Ishikawa (cell line): Measurements from ENCODE around the gene SEPTIN1.

Experiments used
- CEBPB ChIP-seq: IDR thresholded peaks from 2 replicates; pipeline ENCODE4 v1.6.1; 2012
- CREB1 ChIP-seq: IDR thresholded peaks from 2 replicates; pipeline ENCODE4 v1.6.1; 2012; ENCODE audit warnings: low read depth
- EGR1 ChIP-seq: IDR thresholded peaks from 2 replicates; pipeline ENCODE4 v1.6.1; 2012
- EP300 ChIP-seq: IDR thresholded peaks from 2 replicates; pipeline ENCODE4 v1.6.1; 2012; ENCODE audit warnings: borderline replicate concordance
- FOXM1 ChIP-seq: IDR thresholded peaks from 2 replicates; pipeline ENCODE4 v1.6.1; 2012; ENCODE audit warnings: low read depth, borderline replicate concordance
- MAX ChIP-seq: IDR thresholded peaks from 2 replicates; pipeline ENCODE4 v1.6.1; 2012
- NFIC ChIP-seq: IDR thresholded peaks from 2 replicates; pipeline ENCODE4 v1.6.1; 2012
- RAD21 ChIP-seq: IDR thresholded peaks from 2 replicates; pipeline ENCODE4 v1.6.1; 2012; ENCODE audit warnings: low read depth
- TAF1 ChIP-seq: IDR thresholded peaks from 2 replicates; pipeline ENCODE4 v1.6.1; 2012; ENCODE audit warnings: low read depth, mild to moderate bottlenecking
- TCF12 ChIP-seq: IDR thresholded peaks from 2 replicates; pipeline ENCODE4 v1.6.1; 2012; ENCODE audit warnings: low read depth
- TEAD4 ChIP-seq: IDR thresholded peaks from 2 replicates; pipeline ENCODE4 v1.6.1; 2012
- USF1 ChIP-seq: IDR thresholded peaks from 2 replicates; pipeline ENCODE4 v1.6.1; 2012
- YY1 ChIP-seq: IDR thresholded peaks from 2 replicates; pipeline ENCODE4 v1.6.1; 2012; ENCODE audit warnings: low read depth
- ZBTB7A ChIP-seq: IDR thresholded peaks from 2 replicates; pipeline ENCODE4 v1.6.1; 2012; ENCODE audit warnings: low read depth
- TF ChIP-seq, protein P1 (sequence below): IDR thresholded peaks from 2 replicates; pipeline ENCODE4 v1.6.1; 2012; ENCODE audit warnings: low read depth, mild to moderate bottlenecking

SEPTIN1 gene

DNA sequence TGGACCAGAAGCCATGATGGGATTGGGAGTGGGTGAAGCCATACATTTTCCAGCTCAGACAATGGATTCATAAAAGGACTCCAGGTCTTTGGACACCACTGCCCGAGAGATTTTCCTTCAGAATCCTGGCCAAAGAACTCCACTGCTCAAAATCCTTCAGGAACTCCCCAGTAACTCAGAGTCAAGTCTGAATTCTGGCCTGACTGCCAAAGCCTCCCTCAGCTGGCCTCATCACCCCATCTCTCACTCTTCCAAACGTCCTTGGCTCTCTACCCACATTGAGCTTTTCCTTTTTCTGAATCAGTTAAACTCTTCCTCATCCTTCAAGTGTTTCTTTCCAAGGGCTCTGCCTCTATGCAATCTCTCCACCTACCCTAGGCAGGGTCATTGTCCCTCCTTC is 1.2 kb upstream of the SEPTIN1 start:
- no peak for TF ChIP-seq FOXM1
- no peak for TF ChIP-seq TCF12
- no peak for TF ChIP-seq ZBTB7A
- TF ChIP-seq, protein P1, sequence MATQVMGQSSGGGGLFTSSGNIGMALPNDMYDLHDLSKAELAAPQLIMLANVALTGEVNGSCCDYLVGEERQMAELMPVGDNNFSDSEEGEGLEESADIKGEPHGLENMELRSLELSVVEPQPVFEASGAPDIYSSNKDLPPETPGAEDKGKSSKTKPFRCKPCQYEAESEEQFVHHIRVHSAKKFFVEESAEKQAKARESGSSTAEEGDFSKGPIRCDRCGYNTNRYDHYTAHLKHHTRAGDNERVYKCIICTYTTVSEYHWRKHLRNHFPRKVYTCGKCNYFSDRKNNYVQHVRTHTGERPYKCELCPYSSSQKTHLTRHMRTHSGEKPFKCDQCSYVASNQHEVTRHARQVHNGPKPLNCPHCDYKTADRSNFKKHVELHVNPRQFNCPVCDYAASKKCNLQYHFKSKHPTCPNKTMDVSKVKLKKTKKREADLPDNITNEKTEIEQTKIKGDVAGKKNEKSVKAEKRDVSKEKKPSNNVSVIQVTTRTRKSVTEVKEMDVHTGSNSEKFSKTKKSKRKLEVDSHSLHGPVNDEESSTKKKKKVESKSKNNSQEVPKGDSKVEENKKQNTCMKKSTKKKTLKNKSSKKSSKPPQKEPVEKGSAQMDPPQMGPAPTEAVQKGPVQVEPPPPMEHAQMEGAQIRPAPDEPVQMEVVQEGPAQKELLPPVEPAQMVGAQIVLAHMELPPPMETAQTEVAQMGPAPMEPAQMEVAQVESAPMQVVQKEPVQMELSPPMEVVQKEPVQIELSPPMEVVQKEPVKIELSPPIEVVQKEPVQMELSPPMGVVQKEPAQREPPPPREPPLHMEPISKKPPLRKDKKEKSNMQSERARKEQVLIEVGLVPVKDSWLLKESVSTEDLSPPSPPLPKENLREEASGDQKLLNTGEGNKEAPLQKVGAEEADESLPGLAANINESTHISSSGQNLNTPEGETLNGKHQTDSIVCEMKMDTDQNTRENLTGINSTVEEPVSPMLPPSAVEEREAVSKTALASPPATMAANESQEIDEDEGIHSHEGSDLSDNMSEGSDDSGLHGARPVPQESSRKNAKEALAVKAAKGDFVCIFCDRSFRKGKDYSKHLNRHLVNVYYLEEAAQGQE, result no peak
- no peak for TF ChIP-seq EP300
- TF ChIP-seq YY1, result no peak
- no peak for TF ChIP-seq MAX
- no peak for TF ChIP-seq CEBPB
- TF ChIP-seq CREB1, result no peak
- TF ChIP-seq NFIC, result no peak
- TF ChIP-seq USF1, result no peak
- no peak for TF ChIP-seq TEAD4
- no peak for TF ChIP-seq EGR1
- no peak for TF ChIP-seq RAD21

- TF ChIP-seq ZBTB7A, result no peak
Measured at GRCh38 chr16:30381291-30382041, 895 bp downstream of the SEPTIN1 start.

- no peak for TF ChIP-seq TAF1
- TF ChIP-seq USF1, result no peak
- no peak for TF ChIP-seq MAX
- no peak for TF ChIP-seq TCF12
Measured at GRCh38 chr16:30380803-30381208, 1.6 kb downstream of the SEPTIN1 start.

GRCh38 chr16:30380072-30380802 is 2.1 kb downstream of the SEPTIN1 start:
- no peak for TF ChIP-seq YY1
- no peak for TF ChIP-seq FOXM1
- TF ChIP-seq TEAD4, result no peak
- no peak for TF ChIP-seq CEBPB
- TF ChIP-seq EGR1, result no peak
- TF ChIP-seq TAF1, result no peak
- TF ChIP-seq RAD21, result no peak
- TF ChIP-seq ZBTB7A, result no peak
- TF ChIP-seq, protein P1, result no peak
- TF ChIP-seq CREB1, result no peak
- no peak for TF ChIP-seq TCF12
- no peak for TF ChIP-seq USF1
- TF ChIP-seq EP300, result no peak
- no peak for TF ChIP-seq NFIC
- no peak for TF ChIP-seq MAX

GRCh38 chr16:30379158-30379783 is 3.1 kb downstream of the SEPTIN1 start:
- TF ChIP-seq NFIC, result no peak
- no peak for TF ChIP-seq YY1
- TF ChIP-seq EGR1, result no peak
- peak; percentile 65; the same call in 1 of the 2 replicates for TF ChIP-seq ZBTB7A
- TF ChIP-seq TAF1, result no peak
- TF ChIP-seq EP300, result no peak
